NCI-H345 treated with DMSO at 0.1 percent for 48 hours (cell line): ENCODE data around the gene JMJD6.
A peak's percentile ranks its signal among the peaks of the same experiment; 100 is the strongest.
"Not testable (repeated sequence)": the region's sequence is repeated elsewhere in the genome, so short reads cannot be mapped to it uniquely, and the experiment has no call there.

Experiments used
- DNase-seq: peaks from one replicate; lab custom pipeline; 2025; ENCODE audit not compliant: unreplicated experiment; lab: John Stamatoyannopoulos, UW

The JMJD6 gene

DNA sequence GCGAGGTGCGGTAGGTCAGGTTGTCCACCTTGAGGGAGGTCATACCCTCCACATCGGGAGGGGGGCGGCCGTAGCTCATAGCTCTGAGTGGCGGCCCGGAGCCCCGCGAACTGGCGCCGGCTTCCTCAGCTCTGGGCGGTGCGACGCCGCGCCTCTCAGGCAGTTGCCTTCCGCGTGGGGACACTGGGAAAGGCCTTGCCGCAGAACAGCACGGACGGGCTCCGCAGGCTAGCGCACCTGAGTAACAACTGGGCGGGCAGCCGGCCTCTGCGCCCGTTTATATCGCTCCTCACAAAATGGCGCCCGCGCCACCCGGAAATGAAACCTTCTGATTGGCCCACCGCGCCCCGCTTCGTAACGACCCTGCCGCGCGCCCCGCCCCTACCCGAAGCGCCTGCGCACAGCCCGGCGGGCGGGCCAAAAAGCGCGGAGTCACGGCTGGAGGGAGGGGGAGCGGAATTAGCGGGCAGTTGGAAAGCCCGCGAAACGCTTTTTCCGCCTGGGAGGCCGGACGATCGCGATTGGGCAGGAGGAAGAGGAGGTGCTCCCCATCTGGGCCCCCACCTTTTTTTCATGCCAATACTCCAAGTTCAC, 10.8 kb upstream of the JMJD6 start, which contains the start of gene SRSF2:
SRSF2 (minus strand) TSS at position 250 of the 594 bp plus-strand sequence; CDS start at position 79, 171 bp downstream.
- DNase-seq, result peak; percentile 99

DNA sequence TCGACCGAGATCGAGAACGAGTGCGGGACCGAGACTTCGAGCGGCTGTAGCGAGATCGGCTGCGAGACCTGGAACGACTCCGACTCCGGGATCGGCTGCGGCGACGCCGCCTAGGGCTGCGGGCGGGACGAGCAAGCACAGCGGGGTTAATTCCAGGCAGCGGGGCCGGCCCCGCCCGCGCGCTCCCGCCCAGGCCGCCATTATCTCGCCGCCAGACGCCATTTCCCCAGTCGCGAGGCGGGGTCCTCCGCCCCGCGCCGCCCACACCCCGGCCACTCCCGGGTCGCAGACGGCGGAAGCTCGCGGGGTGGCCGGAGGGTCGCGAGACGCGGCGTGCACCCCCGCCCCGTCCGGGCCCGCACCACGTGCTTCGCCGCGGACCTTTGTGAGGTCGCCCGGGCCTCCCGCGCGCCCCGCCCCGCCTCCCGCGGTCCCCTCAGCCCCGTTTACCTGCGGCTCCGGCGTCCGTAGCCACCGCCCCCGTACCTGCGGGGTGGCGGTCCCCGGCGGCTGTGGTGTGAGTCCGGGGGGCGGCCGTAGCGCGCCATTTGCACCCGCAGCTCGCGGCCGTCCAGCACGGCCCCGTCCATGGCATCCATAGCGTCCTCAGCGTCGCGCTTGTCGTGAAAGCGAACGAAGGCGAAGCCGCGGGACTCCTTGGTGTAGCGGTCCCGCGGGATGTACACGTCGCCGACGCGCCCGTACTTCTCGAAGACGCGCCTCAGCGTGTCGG, 10.1 kb upstream of the JMJD6 start:
- DNase-seq, result no peak

DNA sequence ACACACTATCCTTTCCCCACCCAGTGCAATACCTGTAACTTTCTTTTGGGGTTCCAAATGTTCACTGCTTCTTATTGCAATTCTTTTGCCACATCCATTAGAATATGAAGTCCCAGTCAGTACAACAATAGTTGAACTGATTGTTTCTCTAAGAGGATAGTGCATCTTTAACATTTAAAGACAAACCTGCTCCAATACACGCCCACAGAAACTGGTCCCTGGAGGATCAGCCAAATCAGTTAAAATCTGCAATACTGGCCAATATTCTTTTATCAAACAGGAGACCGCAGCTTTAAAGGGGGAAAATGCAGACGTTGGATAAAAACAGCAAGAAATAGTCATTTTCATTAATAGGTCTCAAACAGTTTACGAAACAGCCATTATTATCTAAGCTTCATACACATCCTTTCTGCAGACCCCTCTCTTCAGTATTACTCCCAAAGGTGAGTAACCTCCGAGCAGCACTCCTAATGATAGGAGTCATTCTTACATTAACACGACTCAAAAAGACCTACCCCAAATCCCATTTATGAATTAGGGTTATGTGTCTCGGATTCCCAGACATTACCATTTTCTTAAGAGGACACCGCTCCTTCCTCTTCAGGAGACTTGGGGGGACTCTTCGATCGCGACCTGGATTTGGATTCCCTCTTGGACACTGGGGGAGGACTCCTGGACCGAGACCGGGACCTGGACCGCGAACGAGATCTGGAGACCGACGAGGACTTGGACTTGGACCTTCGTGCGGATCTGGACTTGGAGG, 9.4 kb upstream of the JMJD6 start:
- no peak for DNase-seq

DNA sequence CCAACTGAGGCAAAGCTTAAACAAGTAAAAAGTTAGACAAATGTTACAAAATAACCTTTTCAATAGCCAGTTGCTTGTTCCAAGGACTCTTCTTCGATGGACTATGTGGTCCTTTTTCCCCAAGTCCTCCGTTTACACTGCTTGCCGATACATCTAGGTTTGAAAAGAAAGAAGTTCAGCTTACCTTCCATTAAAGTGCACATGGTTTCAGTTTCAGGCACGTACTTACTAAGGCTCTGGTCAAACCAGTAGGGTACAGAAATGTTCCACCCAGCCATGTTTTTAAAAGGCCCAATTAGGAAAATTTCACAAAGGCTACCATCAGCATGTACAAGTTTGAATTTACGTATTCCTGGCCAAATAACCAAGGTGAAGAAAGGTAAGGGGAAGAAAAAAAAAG, 8.6 kb upstream of the JMJD6 start:
- DNase-seq, result no peak

DNA sequence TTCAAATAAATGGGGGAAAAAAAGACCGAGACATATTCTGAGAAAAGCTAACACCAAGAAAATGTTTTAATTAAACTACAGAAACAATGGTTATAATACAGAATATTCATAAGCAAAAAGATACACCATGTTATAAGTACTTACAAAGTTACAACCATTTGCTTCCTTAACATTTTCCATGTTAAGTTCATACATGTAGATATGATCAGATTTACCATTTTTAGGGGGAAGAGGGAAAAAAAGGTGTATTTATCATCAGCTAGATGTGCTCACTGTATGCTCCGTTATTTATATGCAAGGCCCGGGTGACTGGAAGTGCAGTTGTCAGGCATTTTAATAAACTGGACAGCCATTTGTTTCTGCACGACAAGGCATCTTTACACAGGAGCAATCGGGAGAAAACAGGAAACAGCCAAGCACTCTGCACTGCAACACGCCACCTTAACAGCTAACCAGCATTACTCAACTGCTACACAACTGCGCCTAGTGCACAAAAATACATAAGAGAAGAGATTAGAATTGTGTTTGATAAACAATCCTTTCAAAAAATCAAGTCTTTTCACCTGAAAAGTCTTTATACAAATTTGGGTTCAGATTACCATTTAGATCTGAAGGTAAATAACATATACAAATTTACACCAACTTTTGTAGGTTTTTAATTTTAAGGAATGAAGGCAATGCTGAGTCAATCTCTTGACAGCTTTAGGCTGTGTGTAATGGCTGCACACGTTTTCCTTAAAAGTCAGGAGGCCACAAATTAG, 7.9 kb upstream of the JMJD6 start:
- DNase-seq, result no peak

DNA sequence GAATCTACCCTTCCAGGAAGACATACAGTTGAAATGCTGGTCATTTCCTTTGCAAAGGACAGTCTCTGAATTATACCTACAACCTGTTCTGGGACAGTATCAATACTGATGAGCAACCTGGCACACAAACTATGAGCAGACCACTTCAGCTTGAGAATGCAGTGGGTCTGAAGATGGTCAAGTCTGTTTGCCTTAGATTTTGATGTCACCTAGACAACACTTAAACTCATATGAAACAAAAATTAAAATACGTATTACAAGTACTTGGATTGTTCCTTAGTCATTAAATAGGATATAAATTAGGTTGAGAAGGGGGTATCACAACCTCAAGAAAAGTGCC, 7.2 kb upstream of the JMJD6 start:
- DNase-seq, result no peak

DNA sequence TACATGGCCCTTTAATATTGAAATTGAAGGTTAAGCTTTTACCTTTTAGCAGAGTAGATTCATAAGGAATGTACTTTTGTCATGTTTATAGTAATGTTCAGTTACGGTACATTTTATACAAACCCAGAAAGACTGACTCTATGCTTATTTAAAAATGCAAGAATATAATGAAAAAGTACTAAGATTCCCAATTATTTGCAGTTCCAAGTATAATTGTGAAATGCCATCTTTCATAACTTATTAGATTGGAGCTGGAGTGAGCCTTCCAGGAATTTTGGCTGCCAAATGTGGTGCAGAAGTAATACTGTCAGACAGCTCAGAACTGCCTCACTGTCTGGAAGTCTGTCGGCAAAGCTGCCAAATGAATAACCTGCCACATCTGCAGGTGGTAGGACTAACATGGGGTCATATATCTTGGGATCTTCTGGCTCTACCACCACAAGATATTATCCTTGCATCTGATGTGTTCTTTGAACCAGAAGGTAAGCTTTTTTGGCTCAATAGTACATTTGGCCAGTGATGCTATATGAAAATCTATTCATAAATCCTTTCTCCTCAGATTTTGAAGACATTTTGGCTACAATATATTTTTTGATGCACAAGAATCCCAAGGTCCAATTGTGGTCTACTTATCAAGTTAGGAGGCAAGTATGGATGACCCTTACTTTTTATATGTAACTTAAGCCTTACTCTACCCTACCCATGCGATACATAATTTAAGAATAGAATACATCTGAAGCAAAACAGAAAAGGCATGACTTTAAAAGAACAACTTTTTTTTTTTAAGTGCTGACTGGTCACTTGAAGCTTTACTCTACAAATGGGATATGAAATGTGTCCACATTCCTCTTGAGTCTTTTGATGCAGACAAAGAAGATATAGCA, 6.6 kb upstream of the JMJD6 start:
- no peak for DNase-seq

DNA sequence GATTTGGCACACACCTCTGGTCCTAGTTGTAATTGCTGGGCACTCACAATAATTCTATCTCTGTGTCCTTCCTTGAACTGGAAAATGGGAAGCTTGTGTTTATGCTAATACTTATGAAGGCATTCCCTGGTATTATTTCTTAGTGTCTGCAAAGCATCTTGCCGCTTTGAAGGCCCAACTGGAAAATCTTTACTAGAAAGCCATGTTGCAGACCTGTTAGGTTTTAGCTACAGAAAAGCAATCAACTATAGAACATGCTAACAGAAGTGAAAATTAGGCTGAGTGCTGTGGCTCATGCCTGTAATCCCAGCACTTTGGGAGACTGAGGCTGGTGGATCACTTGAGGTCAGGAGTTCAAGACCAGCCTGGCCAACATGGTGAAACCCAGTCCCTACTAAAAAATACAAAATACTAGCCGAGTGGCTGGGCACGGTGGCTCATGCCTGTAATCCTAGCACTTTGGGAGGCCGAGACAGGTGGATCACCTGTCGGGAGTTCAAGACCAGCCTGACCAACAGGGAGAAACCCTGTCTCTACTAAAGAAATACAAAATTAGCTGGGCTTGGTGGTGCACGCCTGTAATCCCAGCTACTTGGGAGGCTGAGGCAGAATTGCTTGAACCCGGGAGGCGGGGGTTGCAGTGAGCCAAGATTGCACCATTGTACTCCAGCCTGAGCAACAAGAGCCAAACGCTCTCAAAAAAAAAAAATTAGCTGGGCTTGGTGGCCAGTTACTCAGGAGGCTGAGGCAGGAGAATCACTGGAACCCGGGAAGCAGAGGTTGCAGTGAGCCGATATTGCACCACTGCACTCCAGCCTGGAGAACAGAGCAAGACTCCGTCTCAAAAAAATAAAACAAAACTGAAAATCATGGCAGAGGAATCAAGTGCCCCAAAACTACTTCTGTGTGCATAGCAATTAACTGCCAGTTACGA, 5.7 kb upstream of the JMJD6 start:
- not testable (repeated sequence) for DNase-seq

DNA sequence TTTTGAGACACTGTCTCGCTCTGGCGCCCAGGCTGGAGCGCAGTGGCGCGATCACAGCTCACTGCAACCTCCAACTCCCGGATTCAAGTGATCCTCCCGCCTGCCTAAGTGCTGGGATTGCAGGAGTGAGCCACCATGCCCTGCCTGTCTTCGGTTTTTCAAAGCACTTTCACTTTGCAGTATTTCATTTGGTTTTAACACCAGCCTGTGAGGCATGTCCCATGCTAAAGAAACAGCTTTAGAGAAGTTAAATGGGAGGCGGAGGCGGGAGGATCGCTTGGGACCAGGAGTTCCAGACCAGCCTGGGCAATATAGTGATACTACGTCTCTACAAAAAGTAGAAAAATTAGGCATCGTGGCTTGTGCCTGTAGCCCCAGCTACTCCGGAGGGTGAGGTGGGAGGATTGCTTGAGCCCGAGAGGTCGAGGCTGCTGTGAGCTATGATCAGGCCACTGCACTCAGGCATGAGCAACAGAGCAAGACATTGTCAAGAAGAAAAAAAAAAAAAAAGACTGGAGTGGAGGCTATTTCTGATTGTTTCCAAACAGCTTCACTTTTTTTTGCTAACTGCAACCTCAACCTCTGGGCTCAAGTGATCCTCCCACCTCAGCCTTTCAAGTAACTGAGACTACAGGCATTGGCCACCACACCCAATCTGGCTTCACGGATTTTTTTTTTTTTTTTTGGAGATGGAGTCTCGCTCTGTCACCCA, 1.5 kb upstream of the JMJD6 start:
- DNase-seq, result no peak

DNA sequence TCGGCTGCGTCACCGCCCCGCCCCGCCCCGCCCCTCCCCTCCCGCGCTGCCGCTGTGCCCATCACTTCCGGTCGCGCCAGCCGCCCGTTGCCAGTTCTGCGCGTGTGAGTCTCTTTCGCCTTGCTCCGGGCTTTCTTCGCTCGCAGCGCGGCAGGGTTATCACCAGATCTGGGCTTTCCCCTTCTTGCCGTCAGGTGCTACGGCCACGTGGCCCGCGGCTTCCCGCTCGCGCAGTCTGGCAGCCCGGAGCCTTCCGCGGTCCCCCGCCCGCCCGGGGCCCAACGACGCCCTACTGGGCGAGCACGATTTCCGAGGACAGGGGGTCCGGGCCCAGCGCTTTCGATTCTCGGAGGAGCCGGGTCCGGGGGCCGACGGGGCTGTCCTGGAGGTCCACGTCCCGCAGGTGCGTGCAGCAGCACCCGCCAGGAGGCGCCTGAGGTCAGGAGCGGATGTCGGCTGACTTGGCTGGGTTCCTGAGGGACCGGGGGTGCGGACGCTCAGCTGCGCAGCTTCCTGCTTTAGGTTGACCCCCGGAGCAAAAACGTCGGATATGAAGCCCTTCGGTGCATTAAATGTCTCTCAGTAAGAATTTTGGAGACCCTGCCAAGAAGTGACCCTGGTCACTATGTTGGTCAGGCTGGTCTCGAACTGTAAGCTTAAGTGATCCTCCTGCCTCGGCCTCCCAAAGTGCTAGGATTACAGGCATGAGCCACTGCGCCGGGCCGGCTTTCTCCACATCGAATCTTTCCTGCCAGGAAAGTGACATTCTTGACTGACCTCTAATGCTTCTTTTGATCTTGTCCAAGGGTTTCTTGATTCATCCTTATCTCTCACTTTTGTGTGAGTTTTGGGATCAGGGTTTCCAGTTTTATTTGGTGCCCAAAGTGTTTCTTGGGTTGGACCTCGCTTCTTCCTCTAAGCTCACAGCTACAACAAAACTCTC, 641 bp upstream of the JMJD6 start, which contains the start of gene METTL23:
METTL23 (plus strand) TSS at position 64 of the 943 bp plus-strand sequence. CDS start 2,872 bp downstream, outside the sequence.
- DNase-seq, result no peak

DNA sequence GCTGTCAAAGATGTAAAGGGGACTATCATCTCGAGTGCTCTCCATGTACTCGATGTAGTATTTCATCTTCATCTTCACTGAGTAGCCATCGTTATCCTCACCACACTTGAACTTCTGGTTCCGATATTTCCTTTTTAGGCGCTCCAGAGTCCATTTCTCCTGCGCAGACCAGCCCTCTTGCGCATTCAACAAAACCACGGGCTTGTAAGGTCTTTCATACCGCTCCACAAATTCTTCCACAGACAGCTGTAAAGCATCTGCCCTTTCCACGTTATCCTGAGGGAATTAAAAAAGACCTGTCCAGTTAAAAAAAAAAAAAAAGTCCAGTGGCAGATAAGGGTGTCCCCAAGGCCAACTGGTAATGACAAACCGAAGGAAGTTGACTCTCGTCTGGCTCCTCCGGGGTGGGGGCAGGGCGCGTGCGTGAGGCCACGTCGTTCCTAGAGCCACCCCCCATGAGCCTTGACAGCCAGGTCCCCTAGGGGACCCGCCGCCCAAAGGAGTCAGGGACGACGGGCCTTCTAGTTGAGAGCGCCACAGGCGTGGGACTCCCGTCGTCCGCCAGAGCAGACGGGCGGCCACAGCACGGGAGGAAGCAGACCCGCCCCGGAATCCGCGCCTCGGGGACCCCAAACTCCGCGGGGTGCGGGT, 701 bp downstream of the JMJD6 start:
- no peak for DNase-seq

DNA sequence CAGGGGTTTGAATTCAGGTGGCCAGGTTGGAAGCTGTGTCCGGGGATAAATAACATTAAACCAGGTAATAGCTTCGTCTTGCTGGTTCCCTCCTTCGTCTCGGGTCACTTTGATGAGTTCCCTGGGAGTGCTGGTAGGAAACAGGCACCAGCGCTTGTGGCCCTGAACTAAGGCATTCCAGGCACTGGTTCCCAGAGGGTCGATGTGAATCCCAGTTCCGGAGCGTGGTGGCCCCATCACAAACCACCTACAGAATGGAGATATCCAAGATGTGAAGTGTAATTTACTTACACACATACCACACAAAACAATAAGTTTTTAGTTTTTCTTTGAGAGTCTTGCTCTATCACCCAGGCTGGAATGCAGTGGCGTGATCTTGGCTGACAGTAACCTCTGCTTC, 2.6 kb downstream of the JMJD6 start:
- DNase-seq, result no peak

DNA sequence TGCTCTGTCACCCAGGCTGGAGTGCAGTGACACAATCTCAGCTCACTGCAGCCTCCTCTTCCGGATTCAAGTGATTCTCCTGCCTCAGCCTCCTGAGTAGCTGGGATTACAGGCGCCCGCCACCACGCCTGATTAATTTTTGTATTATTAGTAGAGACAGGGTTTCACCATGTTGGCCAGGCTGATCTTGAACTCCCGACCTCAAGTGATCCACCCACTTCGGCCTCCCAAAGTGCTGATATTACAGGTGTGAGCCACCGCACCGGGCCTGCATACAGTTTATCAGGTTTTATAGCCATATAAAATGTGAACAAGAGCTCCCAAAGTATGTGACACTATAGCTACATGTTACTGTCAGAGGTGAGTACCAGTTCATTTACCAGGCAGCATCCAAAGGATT, 3.4 kb downstream of the JMJD6 start:
- DNase-seq, result not testable (repeated sequence)

DNA sequence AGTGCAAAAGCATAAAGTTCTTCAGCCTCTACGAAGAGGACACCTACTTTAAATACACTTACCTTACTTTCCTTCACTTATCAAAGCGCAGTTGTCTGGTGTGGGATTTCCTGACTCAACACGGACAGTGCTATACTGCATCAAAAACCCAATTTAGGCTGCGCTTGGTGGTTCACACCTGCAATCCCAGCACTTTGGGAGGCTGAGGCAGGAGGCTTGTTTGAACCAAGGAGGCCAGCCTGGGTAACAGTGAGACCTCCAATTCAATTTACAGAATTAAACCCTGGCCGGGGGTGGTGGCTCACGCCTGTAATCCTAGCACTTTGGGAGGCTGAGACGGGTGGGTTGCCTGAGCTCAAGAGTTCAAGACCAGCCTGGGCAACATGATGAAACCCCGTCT, 4.1 kb downstream of the JMJD6 start:
- DNase-seq, result no peak

DNA sequence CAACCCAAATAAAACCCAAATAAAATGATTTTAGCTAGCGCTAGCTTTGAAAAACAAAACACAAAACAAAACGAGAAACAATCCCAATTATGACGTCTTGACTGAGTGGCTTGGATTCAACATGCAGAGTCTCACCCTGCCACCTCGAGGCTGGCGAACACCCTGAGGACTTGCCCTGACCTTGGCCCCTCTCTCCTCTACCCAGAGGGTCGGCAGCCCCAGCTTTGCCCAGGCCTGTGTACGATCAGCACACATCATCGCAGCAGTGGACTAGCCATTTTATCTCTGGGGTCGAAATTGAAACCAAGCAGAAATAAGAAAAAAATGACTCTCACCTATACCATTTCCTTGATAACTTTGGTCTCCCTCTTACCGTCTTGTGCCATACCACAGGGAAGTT, 4.9 kb downstream of the JMJD6 start:
- no peak for DNase-seq

DNA sequence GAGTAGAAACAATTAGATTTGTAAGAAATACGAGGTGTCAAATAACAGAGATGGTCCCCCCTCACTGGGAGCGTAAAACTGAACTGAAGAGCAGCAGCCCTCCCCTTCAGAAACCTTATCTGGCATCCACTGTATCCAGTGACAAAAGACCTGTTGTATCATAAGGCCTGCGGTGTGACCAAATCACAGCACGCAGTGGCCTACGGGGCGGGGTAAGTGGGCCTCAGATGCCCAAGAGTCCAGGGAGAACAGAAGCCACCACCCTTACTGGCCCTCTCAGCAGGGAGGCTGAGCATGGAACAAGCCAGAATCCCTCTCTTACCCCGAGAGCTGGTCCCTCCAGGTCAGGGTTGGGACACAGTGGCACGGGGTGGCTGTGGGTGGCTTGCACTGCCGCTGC, 5.5 kb downstream of the JMJD6 start:
- DNase-seq, result no peak

DNA sequence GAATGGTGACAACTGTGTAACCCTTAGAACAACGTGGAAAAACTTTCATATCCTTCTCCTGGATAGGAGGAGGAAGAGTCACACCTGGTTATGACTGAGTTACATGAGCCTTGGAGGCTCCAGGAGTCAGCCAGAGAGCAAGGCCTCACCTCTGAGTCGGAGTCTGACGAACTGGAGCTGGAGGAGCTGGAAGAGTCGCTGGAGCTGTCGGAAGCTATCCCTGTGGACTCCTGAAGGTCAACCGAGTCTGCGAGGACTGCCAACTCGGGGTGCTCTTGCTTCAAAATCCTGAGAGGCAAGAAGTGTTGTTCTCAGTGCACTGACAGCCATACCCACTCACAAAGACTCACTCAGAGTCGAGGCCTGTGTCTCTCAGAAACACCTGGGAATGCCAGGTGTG, 6.2 kb downstream of the JMJD6 start:
- no peak for DNase-seq
